WTC11 (cell line): Measurements from ENCODE around the gene TGM2.

Experiments
- AFF4 ChIP-seq: sonication (generic); formaldehyde crosslinking; IDR thresholded peaks from 2 replicates; pipeline ENCODE4 v1.8.1; 2023; ENCODE audit warnings: mild to moderate bottlenecking, missing genetic modification reagents, borderline replicate concordance
- CTCF ChIP-seq: fragments of 200-600 bp; IDR thresholded peaks from 2 replicates; pipeline ENCODE4 v1.8.0; 2022; ENCODE audit warnings: antibody characterized with exemption
- ELF4 ChIP-seq: sonication (generic); formaldehyde crosslinking; IDR thresholded peaks from 2 replicates; pipeline ENCODE4 v1.8.1; 2022; ENCODE audit warnings: low read depth, mild to moderate bottlenecking, moderate library complexity, missing genetic modification reagents
- FOXJ3 ChIP-seq: sonication (generic); formaldehyde crosslinking; IDR thresholded peaks from 2 replicates; pipeline ENCODE4 v1.9.0; 2021; ENCODE audit warnings: missing genetic modification reagents, mild to moderate bottlenecking, borderline replicate concordance
- MAX ChIP-seq: sonication (generic); formaldehyde crosslinking; IDR thresholded peaks from 2 replicates; pipeline ENCODE4 v1.8.0; 2022; ENCODE audit warnings: mild to moderate bottlenecking, missing genetic modification reagents
- NFATC4 ChIP-seq: fragments of 250-450 bp; sonication (Bioruptor Pico); IDR thresholded peaks from 2 replicates; pipeline ENCODE4 v1.9.0; 2021; ENCODE audit warnings: mild to moderate bottlenecking
- NFYB ChIP-seq: sonication (generic); formaldehyde crosslinking; conservative IDR thresholded peaks from 2 replicates; pipeline ENCODE4 v1.8.0; 2022; ENCODE audit warnings: low read depth, missing genetic modification reagents
- SMAD3 ChIP-seq: sonication (generic); formaldehyde crosslinking; IDR thresholded peaks from 2 replicates; pipeline ENCODE4 v1.8.0; 2022; ENCODE audit warnings: missing genetic modification reagents, mild to moderate bottlenecking, borderline replicate concordance
- SP1 ChIP-seq: sonication (generic); formaldehyde crosslinking; conservative IDR thresholded peaks from 2 replicates; pipeline ENCODE4 v1.8.1; 2022; ENCODE audit warnings: missing genetic modification reagents
- TEAD4 ChIP-seq: sonication (generic); formaldehyde crosslinking; IDR thresholded peaks from 2 replicates; pipeline ENCODE4 v1.8.0; 2022; ENCODE audit warnings: mild to moderate bottlenecking, missing genetic modification reagents
- USF2 ChIP-seq: sonication (generic); formaldehyde crosslinking; IDR thresholded peaks from 2 replicates; pipeline ENCODE4 v1.8.1; 2023; ENCODE audit warnings: mild to moderate bottlenecking, missing genetic modification reagents, moderate library complexity
- ZBTB43 ChIP-seq: sonication (generic); formaldehyde crosslinking; IDR thresholded peaks from 2 replicates; pipeline ENCODE4 v1.8.1; 2023; ENCODE audit warnings: mild to moderate bottlenecking, missing genetic modification reagents
- TF ChIP-seq, protein P1 (sequence below): sonication (generic); formaldehyde crosslinking; IDR thresholded peaks from 2 replicates; pipeline ENCODE4 v1.8.1; 2022; ENCODE audit warnings: mild to moderate bottlenecking, missing genetic modification reagents, moderate library complexity, borderline replicate concordance
- TF ChIP-seq, protein P2 (sequence below): sonication (generic); formaldehyde crosslinking; IDR thresholded peaks from 2 replicates; pipeline ENCODE4 v1.8.1; 2022; ENCODE audit warnings: low read depth, missing genetic modification reagents, borderline replicate concordance

- no peak for TF ChIP-seq MAX (CRISPR knock-in tag)
- TF ChIP-seq CTCF = no peak
- no peak for TF ChIP-seq TEAD4
- no peak for TF ChIP-seq ZBTB43 (CRISPR knock-in tag)
- no peak for TF ChIP-seq SP1 (CRISPR knock-in tag)
- TF ChIP-seq ELF4 (CRISPR knock-in tag) = no peak
- TF ChIP-seq, protein P1, sequence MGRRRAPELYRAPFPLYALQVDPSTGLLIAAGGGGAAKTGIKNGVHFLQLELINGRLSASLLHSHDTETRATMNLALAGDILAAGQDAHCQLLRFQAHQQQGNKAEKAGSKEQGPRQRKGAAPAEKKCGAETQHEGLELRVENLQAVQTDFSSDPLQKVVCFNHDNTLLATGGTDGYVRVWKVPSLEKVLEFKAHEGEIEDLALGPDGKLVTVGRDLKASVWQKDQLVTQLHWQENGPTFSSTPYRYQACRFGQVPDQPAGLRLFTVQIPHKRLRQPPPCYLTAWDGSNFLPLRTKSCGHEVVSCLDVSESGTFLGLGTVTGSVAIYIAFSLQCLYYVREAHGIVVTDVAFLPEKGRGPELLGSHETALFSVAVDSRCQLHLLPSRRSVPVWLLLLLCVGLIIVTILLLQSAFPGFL (CRISPR knock-in tag) = no peak
- TF ChIP-seq FOXJ3 = no peak
- TF ChIP-seq, protein P2, sequence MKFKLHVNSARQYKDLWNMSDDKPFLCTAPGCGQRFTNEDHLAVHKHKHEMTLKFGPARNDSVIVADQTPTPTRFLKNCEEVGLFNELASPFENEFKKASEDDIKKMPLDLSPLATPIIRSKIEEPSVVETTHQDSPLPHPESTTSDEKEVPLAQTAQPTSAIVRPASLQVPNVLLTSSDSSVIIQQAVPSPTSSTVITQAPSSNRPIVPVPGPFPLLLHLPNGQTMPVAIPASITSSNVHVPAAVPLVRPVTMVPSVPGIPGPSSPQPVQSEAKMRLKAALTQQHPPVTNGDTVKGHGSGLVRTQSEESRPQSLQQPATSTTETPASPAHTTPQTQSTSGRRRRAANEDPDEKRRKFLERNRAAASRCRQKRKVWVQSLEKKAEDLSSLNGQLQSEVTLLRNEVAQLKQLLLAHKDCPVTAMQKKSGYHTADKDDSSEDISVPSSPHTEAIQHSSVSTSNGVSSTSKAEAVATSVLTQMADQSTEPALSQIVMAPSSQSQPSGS (CRISPR knock-in tag) = no peak
- TF ChIP-seq AFF4 (CRISPR knock-in tag) = no peak
- TF ChIP-seq SMAD3 (CRISPR knock-in tag) = no peak
- TF ChIP-seq NFATC4 (CRISPR knock-in tag) = no peak
- no peak for TF ChIP-seq USF2 (CRISPR knock-in tag)
- no peak for TF ChIP-seq NFYB
Measured at GRCh38 chr20:38170826-38171674, 6.0 kb upstream of the TGM2 start.
